GM12878 (cell line): ENCODE data around the gene CHN2. TPM values are rescaled to one million over a fixed set of nuclear protein-coding genes. Genes with fewer than 3 reads are reported as not detected.

Experiments used
- ATAC-seq: fragments of 200-7000 bp; cut with Tn5 transposase; 3 replicates; pipeline ENCODE4 v1.9.1; 2020; ENCODE audit warnings: mild to moderate bottlenecking, moderate library complexity
- BruUV-seq: library from RNA; stranded (reverse); fragments of 400-500 nt; replicated peaks from 2 replicates; lab custom pipeline; 2021; lab: Mats Ljungman, UMichigan
- CTCF ChIA-PET: fragments of 300-600 bp; sonication (Branson Sonifier 250); formaldehyde crosslinking; extraction: SDS; loops from one replicate; lab custom pipeline; 2021; ENCODE audit warnings: inconsistent platforms; lab: Yijun Ruan, JAX
- POLR2A ChIA-PET: fragments of 350-600 bp; formaldehyde crosslinking; extraction: SDS; loops from one replicate; lab custom pipeline; 2021; ENCODE audit warnings: inconsistent platforms; lab: Charles Lee
- RAD21 ChIA-PET: fragments of 300-600 bp; sonication (Branson Sonifier 250); formaldehyde crosslinking; loops from one replicate; lab custom pipeline; 2023; ENCODE audit warnings: antibody characterized with exemption; ENCODE audit not compliant: unreplicated experiment; lab: Charles Lee
- SMC1A ChIA-PET: fragments of 300-600 bp; sonication (Branson Sonifier 250); formaldehyde crosslinking; loops from one replicate; lab custom pipeline; 2023; ENCODE audit not compliant: unreplicated experiment, uncharacterized antibody; lab: Charles Lee
- DNase-seq: peaks from one replicate; pipeline ENCODE4 v3.0.0-alpha.2; 2011; ENCODE audit warnings: low read depth, low spot score
- FAIRE-seq: peaks from 3 replicates; lab custom pipeline; 2011; peaks lifted over from hg19 to GRCh38; lab: Jason Lieb, UNC
- H2AFZ ChIP-seq: 2 replicates; pipeline ENCODE4 v1.6.0; 2011; ENCODE audit warnings: low read depth, low read length, control low read depth; ENCODE audit not compliant: control insufficient read depth
- H3K27ac ChIP-seq: 2 replicates; pipeline ENCODE4 v1.5.1; 2011; ENCODE audit warnings: control low read depth; ENCODE audit not compliant: control insufficient read depth, insufficient read depth
- H3K27me3 ChIP-seq, 2 experiments: replicated peaks in 1 of 2; 2 replicates each; pipeline versions ENCODE4 v1.6.0 to v1.6.1; 2011; ENCODE audit warnings: low read length in 1 of 2; ENCODE audit not compliant: control insufficient read depth in 2 of 2, insufficient read depth in 2 of 2
- H3K36me3 ChIP-seq, 2 experiments: 2 replicates each; pipeline ENCODE4 v1.5.1; 2011; ENCODE audit warnings: low read length in 1 of 2; ENCODE audit not compliant: control insufficient read depth in 2 of 2, insufficient read depth in 2 of 2
- H3K4me1 ChIP-seq: 2 replicates; pipeline ENCODE4 v1.6.1; 2011; ENCODE audit warnings: mild to moderate bottlenecking, low read length, moderate library complexity, mixed read lengths; ENCODE audit not compliant: control insufficient read depth, insufficient read depth
- H3K4me2 ChIP-seq: 2 replicates; pipeline ENCODE4 v1.6.0; 2011; ENCODE audit warnings: control low read depth; ENCODE audit not compliant: control insufficient read depth, insufficient read depth
- H3K4me3 ChIP-seq: fragments of 200-600 bp; sonication (generic); 2 replicates; pipeline ENCODE4 v1.5.1; 2016
- H3K79me2 ChIP-seq: 2 replicates; pipeline ENCODE4 v1.6.0; 2011; ENCODE audit warnings: low read length; ENCODE audit not compliant: control insufficient read depth, insufficient read depth
- H3K9ac ChIP-seq: 2 replicates; pipeline ENCODE4 v1.8.0; 2011; ENCODE audit warnings: low read length, control low read depth, mixed read lengths; ENCODE audit not compliant: control insufficient read depth, insufficient read depth
- H3K9me3 ChIP-seq: replicated peaks from 3 replicates; pipeline ENCODE4 v1.5.1; 2011; ENCODE audit warnings: mild to moderate bottlenecking, low read length; ENCODE audit not compliant: control insufficient read depth, insufficient read depth
- H4K20me1 ChIP-seq: 2 replicates; pipeline ENCODE4 v1.6.0; 2011; ENCODE audit not compliant: control insufficient read depth, insufficient read depth
- HDAC2 ChIP-seq: fragments of 200-600 bp; sonication (generic); IDR thresholded peaks from 2 replicates; pipeline ENCODE4 v1.6.1; 2017
- JUND ChIP-seq: IDR thresholded peaks from 2 replicates; pipeline ENCODE4 v1.6.1; 2012; ENCODE audit warnings: low read depth, mild to moderate bottlenecking, low read length, improper control_type of control experiment, moderate library complexity
- WRNIP1 ChIP-seq: IDR thresholded peaks from 2 replicates; pipeline ENCODE4 v1.6.1; 2011; ENCODE audit warnings: low read depth, low read length, improper control_type of control experiment, borderline replicate concordance
- WGBS: methylation state at CpG from one replicate; pipeline ENCODE4 v1.1.6; 2016; ENCODE audit warnings: low lambda C conversion rate; ENCODE audit not compliant: insufficient replicate concordance, insufficient coverage; ENCODE audit errors: missing lambda C conversion rate; 5-methylcytosine and 5-hydroxymethylcytosine counted together
- in situ Hi-C: fragments of 300-500 bp; cut with MboI; formaldehyde crosslinking; loops from 9 replicates; pipeline ENCODE4 v1.14.3; 2018; ENCODE audit warnings: mixed read lengths
- intact Hi-C: fragments of 100-400 bp; cut with micrococcal nuclease; formaldehyde crosslinking; loops from one replicate; pipeline ENCODE4 v1.14.2; 2022; ENCODE audit not compliant: unreplicated experiment
- polyA plus RNA-seq, 11 experiments: library from polyadenylated mRNA; depleted of rRNA in 4 of 11; unstranded in 6 of 11; stranded (reverse) in 5 of 11; fragments of >200 nt; fragmentation: Nextera tagmentation in 4 of 11; fragmentation: Illumina TruSeq in 1 of 11; extraction: Ambion mirVana in 4 of 11; extraction: Trizol in 1 of 11; gene quantifications; 1 replicate in 1 of 11; 2 replicates in 10 of 11; pipeline versions ENCODE4 v1.2.1 to v1.2.3, GENCODE V29; 2011 to 2016; ENCODE audit warnings: inconsistent platforms in 2 of 11, missing spikeins in 2 of 11, low read depth in 1 of 11
- total RNA-seq, 4 experiments: library from RNA; depleted of rRNA in 3 of 4; stranded (reverse); fragments of >200 nt in 3 of 4; fragmentation: Illumina TruSeq in 1 of 4; extraction: Trizol in 1 of 4; gene quantifications; 2 replicates each; pipeline versions ENCODE4 v1.2.1 to v1.2.3, GENCODE V29; 2013 to 2021
- TF ChIP-seq, protein P1 (sequence below): fragments of 450-650 bp; IDR thresholded peaks from 2 replicates; pipeline ENCODE4 v1.6.1; 2016; ENCODE audit warnings: mild to moderate bottlenecking, moderate library complexity, borderline replicate concordance
- TF ChIP-seq, protein P2 (sequence below): fragments of 450-650 bp; formaldehyde crosslinking; IDR thresholded peaks from 2 replicates; pipeline ENCODE4 v1.5.0; 2022; ENCODE audit warnings: mild to moderate bottlenecking, missing genetic modification characterization

Gene CHN2
- total and polyA plus RNA-seq, 10 of the 15 experiments (the other 5 are each of a cell fraction or from before 2014, with no cell fraction given) = 0.11 to 3.8 (median 0.37) TPM; not detected in 2

DNA sequence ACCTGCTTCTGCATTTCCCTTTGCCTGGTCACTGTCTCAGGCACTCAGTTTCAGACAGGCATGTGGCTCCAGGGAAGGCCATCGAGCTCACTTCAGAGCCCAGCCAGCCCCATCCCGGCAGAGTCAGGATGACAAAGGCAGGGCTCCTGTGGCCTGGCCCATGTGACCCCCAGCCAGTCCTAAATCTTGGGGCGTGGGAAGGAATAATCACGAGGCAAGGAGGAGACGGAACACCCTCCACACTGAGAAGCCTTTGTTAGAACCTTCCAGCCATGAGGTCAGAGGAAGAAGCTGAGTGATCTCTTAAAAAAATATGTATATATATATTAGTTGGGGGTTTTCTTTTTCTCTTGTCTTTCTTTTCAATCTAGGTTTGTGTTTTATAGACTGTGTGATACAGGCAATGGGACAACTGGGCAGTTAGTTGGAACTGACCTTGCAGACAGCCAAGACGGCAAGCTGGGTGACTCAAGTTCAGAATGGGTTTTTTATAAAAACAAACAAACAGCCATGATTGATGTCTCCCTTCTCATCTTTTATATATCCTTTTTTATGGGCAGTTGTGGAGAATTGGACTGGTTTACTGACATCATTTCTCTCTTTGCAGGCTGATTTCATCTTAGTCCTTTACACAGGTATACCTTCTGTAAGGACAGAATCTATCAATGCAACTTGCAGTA is 60.8 kb downstream of the CHN2 start (continued):
- TF ChIP-seq, protein P1, sequence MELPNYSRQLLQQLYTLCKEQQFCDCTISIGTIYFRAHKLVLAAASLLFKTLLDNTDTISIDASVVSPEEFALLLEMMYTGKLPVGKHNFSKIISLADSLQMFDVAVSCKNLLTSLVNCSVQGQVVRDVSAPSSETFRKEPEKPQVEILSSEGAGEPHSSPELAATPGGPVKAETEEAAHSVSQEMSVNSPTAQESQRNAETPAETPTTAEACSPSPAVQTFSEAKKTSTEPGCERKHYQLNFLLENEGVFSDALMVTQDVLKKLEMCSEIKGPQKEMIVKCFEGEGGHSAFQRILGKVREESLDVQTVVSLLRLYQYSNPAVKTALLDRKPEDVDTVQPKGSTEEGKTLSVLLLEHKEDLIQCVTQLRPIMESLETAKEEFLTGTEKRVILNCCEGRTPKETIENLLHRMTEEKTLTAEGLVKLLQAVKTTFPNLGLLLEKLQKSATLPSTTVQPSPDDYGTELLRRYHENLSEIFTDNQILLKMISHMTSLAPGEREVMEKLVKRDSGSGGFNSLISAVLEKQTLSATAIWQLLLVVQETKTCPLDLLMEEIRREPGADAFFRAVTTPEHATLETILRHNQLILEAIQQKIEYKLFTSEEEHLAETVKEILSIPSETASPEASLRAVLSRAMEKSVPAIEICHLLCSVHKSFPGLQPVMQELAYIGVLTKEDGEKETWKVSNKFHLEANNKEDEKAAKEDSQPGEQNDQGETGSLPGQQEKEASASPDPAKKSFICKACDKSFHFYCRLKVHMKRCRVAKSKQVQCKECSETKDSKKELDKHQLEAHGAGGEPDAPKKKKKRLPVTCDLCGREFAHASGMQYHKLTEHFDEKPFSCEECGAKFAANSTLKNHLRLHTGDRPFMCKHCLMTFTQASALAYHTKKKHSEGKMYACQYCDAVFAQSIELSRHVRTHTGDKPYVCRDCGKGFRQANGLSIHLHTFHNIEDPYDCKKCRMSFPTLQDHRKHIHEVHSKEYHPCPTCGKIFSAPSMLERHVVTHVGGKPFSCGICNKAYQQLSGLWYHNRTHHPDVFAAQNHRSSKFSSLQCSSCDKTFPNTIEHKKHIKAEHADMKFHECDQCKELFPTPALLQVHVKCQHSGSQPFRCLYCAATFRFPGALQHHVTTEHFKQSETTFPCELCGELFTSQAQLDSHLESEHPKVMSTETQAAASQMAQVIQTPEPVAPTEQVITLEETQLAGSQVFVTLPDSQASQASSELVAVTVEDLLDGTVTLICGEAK = no peak

DNA sequence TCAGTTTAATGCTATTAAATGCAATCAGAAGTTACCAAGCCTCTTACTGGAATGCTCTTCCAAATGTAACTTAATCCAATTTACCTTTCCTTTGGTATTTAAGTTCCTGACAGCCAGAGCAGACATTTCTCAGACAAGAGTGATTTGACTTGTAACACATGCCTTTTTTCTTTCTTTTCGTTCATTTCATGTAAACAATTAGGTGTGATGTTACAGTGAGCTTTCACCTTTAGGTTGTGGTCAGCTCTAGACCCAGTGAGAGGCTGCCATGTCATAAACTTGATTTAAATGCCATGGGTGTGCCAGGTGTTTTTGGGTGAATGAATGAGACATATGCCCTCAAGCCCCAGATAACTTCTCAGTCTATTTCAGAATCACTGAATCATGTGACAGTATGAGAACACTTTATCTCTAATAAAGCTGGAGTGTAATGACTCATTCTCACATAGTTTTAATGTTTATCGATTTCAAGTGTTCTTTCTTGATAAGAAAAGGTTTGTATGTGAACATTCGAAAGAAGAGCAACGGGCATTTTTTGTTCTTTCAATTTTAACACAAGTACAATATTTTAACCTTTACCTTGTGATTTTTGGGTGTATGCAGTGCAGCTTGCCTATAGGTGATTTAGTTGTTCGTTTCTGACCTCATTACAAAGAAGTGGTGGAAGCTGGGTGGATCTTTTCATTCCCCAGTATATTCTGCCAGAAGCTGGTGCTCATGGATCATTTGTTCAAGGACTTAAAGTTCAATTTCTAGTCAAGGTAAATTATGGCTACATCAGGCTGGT is 61.5 kb downstream of the CHN2 start:
- ChIA-PET SMC1A (no interaction called here), RAD21 (no interaction called here), CTCF (interaction anchor here (0.7 kb wide), 1 partner anchor 26 kb away, joined by 3 read pairs; no protein-coding TSS in a partner anchor), POLR2A (no interaction called here)
- Histone ChIP-seq H3K9ac (no peak overlapping the region), H3K27ac (no peak overlapping the region), H3K4me2 (no peak overlapping the region), H3K4me3 (no peak overlapping the region), H3K27me3 (no peaks in the 10 kb centered on the region), H3K9me3 (no peaks in the 10 kb centered on the region), H2AFZ (no peak overlapping the region), H3K79me2 (no peaks in the 10 kb centered on the region), H4K20me1 (no peaks in the 10 kb centered on the region; the same call in 1 of the 2 replicates), H3K36me3 (no peaks in the 10 kb centered on the region), H3K4me1 (no peaks in the 10 kb centered on the region)
- BruUV-seq = no TSS peak
- 15% methylated on average over 5 of the region's 5 CpGs for WGBS
- DNase-seq (no peak), FAIRE-seq (no peak), ATAC-seq (peak; percentile 23; the same call in 2 of the 3 replicates)
- in situ Hi-C loops = no loop called here
- TF ChIP-seq JUND (no peak), WRNIP1 (no peak), HDAC2 (no peak)
- TF ChIP-seq, protein P2, sequence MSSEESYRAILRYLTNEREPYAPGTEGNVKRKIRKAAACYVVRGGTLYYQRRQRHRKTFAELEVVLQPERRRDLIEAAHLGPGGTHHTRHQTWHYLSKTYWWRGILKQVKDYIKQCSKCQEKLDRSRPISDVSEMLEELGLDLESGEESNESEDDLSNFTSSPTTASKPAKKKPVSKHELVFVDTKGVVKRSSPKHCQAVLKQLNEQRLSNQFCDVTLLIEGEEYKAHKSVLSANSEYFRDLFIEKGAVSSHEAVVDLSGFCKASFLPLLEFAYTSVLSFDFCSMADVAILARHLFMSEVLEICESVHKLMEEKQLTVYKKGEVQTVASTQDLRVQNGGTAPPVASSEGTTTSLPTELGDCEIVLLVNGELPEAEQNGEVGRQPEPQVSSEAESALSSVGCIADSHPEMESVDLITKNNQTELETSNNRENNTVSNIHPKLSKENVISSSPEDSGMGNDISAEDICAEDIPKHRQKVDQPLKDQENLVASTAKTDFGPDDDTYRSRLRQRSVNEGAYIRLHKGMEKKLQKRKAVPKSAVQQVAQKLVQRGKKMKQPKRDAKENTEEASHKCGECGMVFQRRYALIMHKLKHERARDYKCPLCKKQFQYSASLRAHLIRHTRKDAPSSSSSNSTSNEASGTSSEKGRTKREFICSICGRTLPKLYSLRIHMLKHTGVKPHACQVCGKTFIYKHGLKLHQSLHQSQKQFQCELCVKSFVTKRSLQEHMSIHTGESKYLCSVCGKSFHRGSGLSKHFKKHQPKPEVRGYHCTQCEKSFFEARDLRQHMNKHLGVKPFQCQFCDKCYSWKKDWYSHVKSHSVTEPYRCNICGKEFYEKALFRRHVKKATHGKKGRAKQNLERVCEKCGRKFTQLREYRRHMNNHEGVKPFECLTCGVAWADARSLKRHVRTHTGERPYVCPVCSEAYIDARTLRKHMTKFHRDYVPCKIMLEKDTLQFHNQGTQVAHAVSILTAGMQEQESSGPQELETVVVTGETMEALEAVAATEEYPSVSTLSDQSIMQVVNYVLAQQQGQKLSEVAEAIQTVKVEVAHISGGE (CRISPR knock-in tag) = no peak
- intact Hi-C loops = no loop called here
